ENCODE measurements around the gene PAK5.

DNA sequence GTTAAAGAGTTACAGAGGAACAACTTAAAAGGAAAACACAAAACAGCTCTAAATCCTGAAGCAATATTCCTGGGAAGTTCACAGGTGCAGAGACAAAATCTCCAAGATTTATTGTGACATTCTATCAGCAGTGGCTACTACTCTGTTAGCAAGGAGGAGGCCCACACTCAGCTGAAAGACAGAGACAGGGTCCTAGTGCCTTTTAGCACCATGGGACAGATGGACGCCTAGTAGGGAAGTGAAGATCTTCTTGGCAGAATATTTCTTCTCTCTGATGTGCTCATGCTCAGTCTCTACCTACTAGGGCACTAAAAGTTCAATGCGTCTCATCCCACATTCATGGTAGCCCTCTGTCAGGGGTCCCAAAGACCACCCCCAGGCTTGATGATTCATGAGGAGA lies 191.1 kb downstream of the PAK5 start:
- TF ChIP-seq, protein P1, sequence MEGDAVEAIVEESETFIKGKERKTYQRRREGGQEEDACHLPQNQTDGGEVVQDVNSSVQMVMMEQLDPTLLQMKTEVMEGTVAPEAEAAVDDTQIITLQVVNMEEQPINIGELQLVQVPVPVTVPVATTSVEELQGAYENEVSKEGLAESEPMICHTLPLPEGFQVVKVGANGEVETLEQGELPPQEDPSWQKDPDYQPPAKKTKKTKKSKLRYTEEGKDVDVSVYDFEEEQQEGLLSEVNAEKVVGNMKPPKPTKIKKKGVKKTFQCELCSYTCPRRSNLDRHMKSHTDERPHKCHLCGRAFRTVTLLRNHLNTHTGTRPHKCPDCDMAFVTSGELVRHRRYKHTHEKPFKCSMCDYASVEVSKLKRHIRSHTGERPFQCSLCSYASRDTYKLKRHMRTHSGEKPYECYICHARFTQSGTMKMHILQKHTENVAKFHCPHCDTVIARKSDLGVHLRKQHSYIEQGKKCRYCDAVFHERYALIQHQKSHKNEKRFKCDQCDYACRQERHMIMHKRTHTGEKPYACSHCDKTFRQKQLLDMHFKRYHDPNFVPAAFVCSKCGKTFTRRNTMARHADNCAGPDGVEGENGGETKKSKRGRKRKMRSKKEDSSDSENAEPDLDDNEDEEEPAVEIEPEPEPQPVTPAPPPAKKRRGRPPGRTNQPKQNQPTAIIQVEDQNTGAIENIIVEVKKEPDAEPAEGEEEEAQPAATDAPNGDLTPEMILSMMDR (IDR thresholded peaks at IDR 0.05; ENCODE audit: low read length) = no peak
- TF ChIP-seq EZH2phosphoT487 (IDR thresholded peaks at IDR 0.05; ENCODE audit: low read length) = no peak
- TF ChIP-seq EZH2 (optimal IDR thresholded peaks at IDR 0.05; ENCODE audit: low read depth, low read length) = no peak
